Measurements from ENCODE around the gene IFNK. TPM values are rescaled to one million over a fixed set of nuclear protein-coding genes. Genes with fewer than 3 reads are reported as not detected.
A peak's percentile ranks its signal among the peaks of the same experiment; 100 is the strongest.

IFNK gene
- total RNA-seq, 2 donors from 2014 or later: not detected

GRCh38 chr9:27527702-27528075 is 3.6 kb downstream of the IFNK start:
- Histone ChIP-seq H3K36me3 (no peaks in the 10 kb centered on the region), H3K4me1 (replicated peaks) (peaks cover 4% of the 10 kb centered on the region), H3K9me3 (no peaks in the 10 kb centered on the region), H3K27ac (peak overlapping the region; percentile 78), H3K4me3 (peak overlapping the region; percentile 66 to 72), H3K27me3 (replicated peaks; ENCODE audit: insufficient read depth) (no peaks in the 10 kb centered on the region)
- DNase-seq (ENCODE audit: low spot score): no peak
- TF ChIP-seq POLR2AphosphoS5 (IDR thresholded peaks at IDR 0.05) (no peak), POLR2A (IDR thresholded peaks at IDR 0.05) (no peak), CTCF (IDR thresholded peaks at IDR 0.05) (no peak)
- 53% methylated on average over 8 of the region's 8 CpGs for WGBS
- intact Hi-C loops (cut with DNase I): loop anchor here (2.0 to 5.0 kb wide), 2 partner anchors 55 to 190 kb away; no protein-coding TSS in a partner anchor

GRCh38 chr9:27528076-27528885 is 4.2 kb downstream of the IFNK start:
- no peaks in the 10 kb centered on the region for H3K36me3 ChIP-seq
- no peaks in the 10 kb centered on the region for H3K9me3 ChIP-seq
- TF ChIP-seq POLR2A (IDR thresholded peaks at IDR 0.05) (peak; percentile 49), CTCF (IDR thresholded peaks at IDR 0.05) (no peak), POLR2AphosphoS5 (IDR thresholded peaks at IDR 0.05) (peak; percentile 75)
- peak overlapping the region; percentile 78 for H3K27ac ChIP-seq
- intact Hi-C loops (cut with DNase I): loop anchor here (2.0 to 5.0 kb wide), 2 partner anchors 55 to 191 kb away; no protein-coding TSS in a partner anchor
- H3K4me1 ChIP-seq (replicated peaks): peaks cover 4% of the 10 kb centered on the region
- no peaks in the 10 kb centered on the region for H3K27me3 ChIP-seq (replicated peaks; ENCODE audit: insufficient read depth)
- H3K4me3 ChIP-seq: peak overlapping the region; percentile 66 to 72
- WGBS: 5% methylated on average over 44 of the region's 44 CpGs
- peak; percentile 75 for DNase-seq (ENCODE audit: low spot score)

GRCh38 chr9:27528886-27529315 is 4.8 kb downstream of the IFNK start:
- intact Hi-C loops (cut with DNase I): loop anchor here (2.0 to 5.0 kb wide), 2 partner anchors 56 to 192 kb away; no protein-coding TSS in a partner anchor
- Histone ChIP-seq H3K4me3 (peak overlapping the region; percentile 66 to 72), H3K36me3 (no peaks in the 10 kb centered on the region), H3K9me3 (no peaks in the 10 kb centered on the region), H3K27me3 (replicated peaks; ENCODE audit: insufficient read depth) (no peaks in the 10 kb centered on the region), H3K4me1 (replicated peaks) (peaks cover 4% of the 10 kb centered on the region), H3K27ac (peak overlapping the region; percentile 78)
- peak; percentile 17 for DNase-seq (ENCODE audit: low spot score)
- no peak for TF ChIP-seq POLR2AphosphoS5 (IDR thresholded peaks at IDR 0.05)
- peak; percentile 20 for TF ChIP-seq POLR2A (IDR thresholded peaks at IDR 0.05)
- under 1% methylated on average over 24 of the region's 25 CpGs for WGBS

- TF ChIP-seq CTCF (IDR thresholded peaks at IDR 0.05) (peak; percentile 82 to 94 (median 92)), POLR2A (IDR thresholded peaks at IDR 0.05) (no peak), POLR2AphosphoS5 (IDR thresholded peaks at IDR 0.05) (peak; percentile 18)
- Histone ChIP-seq H3K36me3 (no peaks in the 10 kb centered on the region), H3K4me1 (replicated peaks) (peaks cover 4% of the 10 kb centered on the region), H3K27me3 (replicated peaks; ENCODE audit: insufficient read depth) (no peaks in the 10 kb centered on the region), H3K9me3 (no peaks in the 10 kb centered on the region), H3K4me3 (peak within 1 kb of the TSS; percentile 66 to 72), H3K27ac (peak within 1 kb of the TSS; percentile 78)
- 5% methylated on average over 61 of the region's 74 CpGs for WGBS
- DNase-seq (ENCODE audit: low spot score): peak; percentile 74
- intact Hi-C loops (cut with DNase I): loop anchor here (2.0 to 5.0 kb wide), 2 partner anchors 57 to 192 kb away; no protein-coding TSS in a partner anchor
Measured at GRCh38 chr9:27529316-27530278, 5.5 kb downstream of the IFNK start, which contains the start of gene MOB3B. TSS of gene MOB3B (minus strand) at chr9:27529814. CDS start at chr9:27455550, 74,264 bp downstream.

Data from prostate gland (tissue), 2 donors.